Measurements from ENCODE around the gene PRAC1. TPM values are rescaled to one million over a fixed set of nuclear protein-coding genes. Genes with fewer than 3 reads are reported as not detected.

PRAC1 gene
- total and polyA plus RNA-seq, 8 donors = not detected

GRCh38 chr17:48693178-48693577, 29.1 kb downstream of the PRAC1 start:
- no peak for DNase-seq
- Histone ChIP-seq H3K27ac (no peak overlapping the region), H3K4me1 (no peaks in the 10 kb centered on the region), H3K4me3 (no peak overlapping the region), H3K9me3 (peaks cover 0 to 4% of the 10 kb centered on the region in 2 donors), H3K36me3 (no peaks in the 10 kb centered on the region), H3K27me3 (peaks cover 17 to 72% of the 10 kb centered on the region in 2 donors)
- TF ChIP-seq CTCF (IDR thresholded peaks at IDR 0.05) = no peak
- intact Hi-C loops (cut with DNase I) = no loop called here
- no peak for ATAC-seq

GRCh38 chr17:48692049-48692448, 30.3 kb downstream of the PRAC1 start:
- Histone ChIP-seq H3K4me1 (no peaks in the 10 kb centered on the region), H3K27ac (no peak overlapping the region), H3K9me3 (peaks cover 0 to 4% of the 10 kb centered on the region in 2 donors), H3K4me3 (no peak overlapping the region), H3K27me3 (peaks cover 17 to 71% of the 10 kb centered on the region in 2 donors), H3K36me3 (no peaks in the 10 kb centered on the region)
- no peak for TF ChIP-seq CTCF (IDR thresholded peaks at IDR 0.05)
- intact Hi-C loops (cut with DNase I) = no loop called here
- no peak for DNase-seq
- ATAC-seq = no peak

GRCh38 chr17:48690655-48691054, 31.7 kb downstream of the PRAC1 start:
- Histone ChIP-seq H3K4me1 (no peaks in the 10 kb centered on the region), H3K27ac (no peak overlapping the region), H3K36me3 (no peaks in the 10 kb centered on the region), H3K4me3 (no peak overlapping the region), H3K27me3 (peaks cover 17 to 57% of the 10 kb centered on the region in 2 donors), H3K9me3 (peaks cover 0 to 4% of the 10 kb centered on the region in 2 donors)
- TF ChIP-seq CTCF (IDR thresholded peaks at IDR 0.05) = no peak
- ATAC-seq (no peak), DNase-seq (no peak)
- intact Hi-C loops (cut with DNase I) = no loop called here

GRCh38 chr17:48681609-48682008, 40.7 kb downstream of the PRAC1 start:
- Histone ChIP-seq H3K27me3 (peaks cover 8 to 65% of the 10 kb centered on the region in 2 donors), H3K36me3 (no peaks in the 10 kb centered on the region), H3K4me1 (peaks cover 4% of the 10 kb centered on the region in 2 donors), H3K4me3 (no peak overlapping the region), H3K27ac (no peak overlapping the region), H3K9me3 (no peaks in the 10 kb centered on the region)
- ATAC-seq = no peak
- intact Hi-C loops (cut with DNase I) = no loop called here
- DNase-seq = no peak
- TF ChIP-seq CTCF (IDR thresholded peaks at IDR 0.05) = no peak

GRCh38 chr17:48679385-48680096, 42.8 kb downstream of the PRAC1 start:
- intact Hi-C loops (cut with DNase I) = loop anchor here in 1 of 2 donors (10.0 kb wide), 1 partner anchor 205 kb away; no protein-coding TSS in a partner anchor
- H3K27me3 ChIP-seq = peaks cover 8 to 85% of the 10 kb centered on the region in 2 donors
- peaks cover 4% of the 10 kb centered on the region in 2 donors for H3K4me1 ChIP-seq
- TF ChIP-seq CTCF (IDR thresholded peaks at IDR 0.05) = no peak
- DNase-seq (no peak), ATAC-seq (no peak)
- no peaks in the 10 kb centered on the region for H3K9me3 ChIP-seq
- no peaks in the 10 kb centered on the region for H3K36me3 ChIP-seq
- H3K4me3 ChIP-seq = no peak overlapping the region
- H3K27ac ChIP-seq = no peak overlapping the region
